CD4-positive, alpha-beta T cell treated with Interleukin-2 at 100 ng/mL for 4 hours (primary cell): ENCODE data around the gene SUPT4H1.
A peak's percentile ranks its signal among the peaks of the same experiment; 100 is the strongest.

Experiments used
- DNase-seq: peaks from one replicate; pipeline ENCODE4 v3.0.0-alpha.2; 2020; ENCODE audit warnings: low spot score

Gene SUPT4H1

GRCh38 chr17:58303971-58304749 is 47.8 kb downstream of the SUPT4H1 start:
- peak; percentile 63 for DNase-seq

GRCh38 chr17:58302919-58303585 is 48.9 kb downstream of the SUPT4H1 start:
- no peak for DNase-seq

GRCh38 chr17:58302171-58302918 is 49.7 kb downstream of the SUPT4H1 start:
- DNase-seq = no peak

- no peak for DNase-seq
Measured at GRCh38 chr17:58301504-58302150, 50.4 kb downstream of the SUPT4H1 start.

- DNase-seq = no peak
Measured at GRCh38 chr17:58300336-58300735, 51.7 kb downstream of the SUPT4H1 start.
